Stimulated activated CD4-positive, alpha-beta T cell treated with anti-CD3 and anti-CD28 coated beads, Interleukin-4, amount 100 ng/mL, for 4 hours (primary cell): ENCODE data around the gene KBTBD4.
A peak's percentile ranks its signal among the peaks of the same experiment; 100 is the strongest.

Experiments used
- DNase-seq, 2 experiments: peaks; one replicate each; pipeline ENCODE4 v3.0.0-alpha.2; 2020

Gene KBTBD4

DNA sequence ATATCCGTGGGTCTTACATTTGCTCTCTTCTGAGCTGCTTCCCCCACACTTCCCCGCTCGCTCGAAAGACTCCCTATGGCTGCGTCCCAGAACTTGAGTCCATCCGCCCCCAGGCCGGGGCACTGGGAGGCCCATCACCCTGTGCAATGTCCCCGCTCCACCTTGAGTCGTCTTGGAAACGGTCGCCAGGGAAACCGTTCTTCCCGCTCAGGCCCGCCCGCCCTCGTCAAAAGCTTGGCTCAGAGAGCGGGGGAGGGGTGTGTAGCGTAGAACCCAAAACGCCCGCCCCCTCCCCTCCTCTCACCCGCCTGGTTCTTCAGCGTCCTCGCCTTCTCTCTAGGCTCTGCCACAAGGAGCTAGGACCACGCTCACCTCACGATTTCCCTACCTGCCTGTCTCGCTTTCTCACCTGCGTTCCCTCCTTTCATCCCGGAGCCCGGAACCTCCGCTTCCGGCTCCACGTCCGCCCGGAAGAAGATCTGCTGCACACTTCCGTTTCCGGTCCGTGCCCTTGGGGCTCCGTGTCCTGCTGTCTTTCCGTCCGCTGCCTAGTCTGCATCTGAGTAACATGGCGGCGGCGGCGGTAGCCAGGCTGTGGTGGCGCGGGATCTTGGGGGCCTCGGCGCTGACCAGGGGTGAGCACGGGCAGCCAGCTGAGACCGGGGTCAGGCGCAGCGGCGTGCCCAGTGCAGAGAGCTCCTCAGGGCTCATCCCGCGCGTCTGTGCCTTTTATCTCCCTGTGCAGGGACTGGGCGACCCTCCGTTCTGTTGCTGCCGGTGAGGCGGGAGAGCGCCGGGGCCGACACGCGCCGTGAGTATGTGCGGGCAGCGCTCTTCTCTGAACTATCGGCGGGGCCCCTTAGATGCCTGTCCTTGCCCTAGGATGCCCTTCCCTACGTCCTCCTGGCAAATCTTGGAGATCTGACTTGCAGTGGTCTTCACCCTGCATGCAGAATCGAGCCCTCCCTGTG is at the start of gene KBTBD4, which contains the start of gene NDUFS3:
Gene KBTBD4, minus strand, starts transcription at position 447 of the 971 bp plus-strand sequence. Its CDS starts 19 bp downstream, at position 428.
Gene NDUFS3, plus strand, starts transcription at position 551 of the 971 bp plus-strand sequence. Its CDS starts 18 bp downstream, at position 569.
- peak; percentile 83 for DNase-seq

DNA sequence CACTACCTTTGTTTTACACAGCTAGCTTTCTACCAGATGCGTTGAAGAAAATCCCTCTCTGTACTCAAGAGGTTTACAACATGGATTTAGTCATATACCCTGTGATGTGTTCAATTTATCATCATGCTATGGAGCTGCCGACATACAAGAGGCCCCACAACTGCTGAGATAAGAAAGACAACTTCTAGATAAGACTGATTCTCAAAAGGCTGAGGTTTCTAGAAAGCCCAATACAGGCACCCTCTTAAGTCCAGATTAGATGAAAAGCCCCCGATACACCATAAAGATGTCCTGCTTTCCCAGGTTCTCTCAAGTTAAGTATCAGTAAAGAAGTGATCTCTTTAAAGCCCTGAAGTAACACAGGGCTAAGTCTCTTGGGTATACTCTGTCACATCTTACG is 49.3 kb upstream of the KBTBD4 start:
- no peak for DNase-seq

DNA sequence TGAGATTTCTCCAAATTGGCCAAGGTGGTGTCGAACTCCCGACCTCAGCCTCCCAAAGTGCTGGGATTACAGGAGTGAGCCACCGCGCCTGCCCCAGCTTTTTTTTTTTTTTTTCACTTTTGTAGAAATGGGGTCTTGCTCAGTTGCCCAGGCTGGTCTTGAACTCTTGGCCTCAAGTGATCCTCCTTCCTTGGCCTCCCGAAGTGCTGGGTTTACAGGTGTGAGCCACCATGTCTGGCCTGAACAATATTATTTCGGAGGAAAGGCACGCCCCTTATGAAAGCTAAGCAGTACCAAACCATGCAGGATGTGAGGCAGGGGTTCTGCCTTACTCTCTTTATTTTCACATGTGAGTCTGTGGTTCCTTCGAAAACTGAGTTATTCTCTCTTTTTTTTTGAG is 47.5 kb upstream of the KBTBD4 start:
- no peak for DNase-seq

DNA sequence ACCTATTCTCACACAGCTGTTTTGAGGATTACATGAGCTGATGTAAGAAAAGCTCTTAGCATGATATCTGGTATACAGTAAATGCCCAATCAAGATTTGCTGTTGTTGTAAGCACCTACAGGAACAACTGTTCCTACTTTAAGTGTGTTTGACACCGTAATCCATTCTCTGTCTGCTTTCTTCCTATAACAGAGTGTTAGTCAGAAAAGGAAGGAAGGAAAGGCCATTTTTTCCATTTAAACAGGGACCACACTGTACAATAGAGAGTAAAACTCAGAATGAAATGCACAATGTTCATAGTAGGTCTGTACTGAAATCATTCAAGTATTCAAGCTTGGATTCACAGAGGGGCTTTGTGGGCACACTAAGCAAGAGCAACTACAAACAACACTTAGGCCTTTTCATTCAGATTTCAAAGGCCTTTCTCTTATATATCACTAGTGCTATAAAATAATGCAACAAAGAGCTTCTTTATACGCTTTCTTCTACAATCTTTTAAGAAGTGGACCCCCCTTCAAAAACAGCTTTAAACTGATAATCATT is 42.1 kb upstream of the KBTBD4 start:
- DNase-seq = no peak

DNA sequence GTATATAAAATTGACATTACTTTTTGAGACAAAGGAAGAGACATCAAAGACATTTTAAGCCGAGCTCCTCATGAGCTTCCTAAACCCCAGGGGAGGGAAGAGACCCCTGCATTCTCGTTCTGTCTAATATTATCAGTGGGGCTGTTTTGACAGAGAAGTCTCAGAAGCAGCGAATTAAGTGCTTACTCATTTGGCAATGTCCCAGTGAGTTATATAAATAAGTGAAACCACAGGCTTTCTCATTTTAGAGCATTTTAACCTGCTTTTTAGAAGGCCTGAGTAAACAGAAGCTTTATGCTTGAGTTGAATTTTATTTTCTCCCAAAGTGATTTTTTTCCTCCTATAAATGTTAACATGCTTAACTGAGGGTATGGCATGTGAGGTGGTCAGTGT is 38.6 kb upstream of the KBTBD4 start:
- no peak for DNase-seq

DNA sequence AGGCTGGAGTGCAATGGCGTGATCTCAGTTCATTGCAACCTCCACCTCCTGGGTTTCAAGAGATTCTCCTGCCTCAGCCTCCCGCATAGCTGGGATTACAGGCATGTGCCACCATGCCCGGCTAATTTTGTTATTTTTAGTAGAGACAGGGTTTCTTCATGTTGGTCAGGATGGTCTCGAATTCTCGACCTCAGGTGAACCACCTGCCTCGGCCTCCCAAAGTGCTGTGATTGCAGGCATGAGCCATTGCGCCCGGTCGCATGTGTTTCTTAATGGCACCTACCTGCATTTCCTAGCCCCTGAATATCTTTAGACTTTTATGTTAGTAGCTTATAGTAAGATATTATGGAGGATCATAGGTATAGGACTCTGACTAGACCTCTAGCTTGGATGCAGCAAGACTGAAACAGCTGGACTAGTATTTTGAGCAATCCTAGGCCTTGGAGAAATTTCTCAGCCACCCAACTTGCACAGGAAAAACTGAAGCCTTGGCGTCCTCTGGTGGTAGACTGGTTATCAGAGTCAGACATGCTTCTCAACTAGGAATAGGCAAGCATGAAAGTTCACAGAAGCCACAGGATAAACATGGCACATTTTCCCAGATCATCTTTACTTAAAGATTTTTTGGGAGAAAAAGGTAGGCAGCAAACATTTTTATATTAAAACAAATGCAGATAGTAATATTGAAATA is 38.1 kb upstream of the KBTBD4 start:
- DNase-seq = no peak

DNA sequence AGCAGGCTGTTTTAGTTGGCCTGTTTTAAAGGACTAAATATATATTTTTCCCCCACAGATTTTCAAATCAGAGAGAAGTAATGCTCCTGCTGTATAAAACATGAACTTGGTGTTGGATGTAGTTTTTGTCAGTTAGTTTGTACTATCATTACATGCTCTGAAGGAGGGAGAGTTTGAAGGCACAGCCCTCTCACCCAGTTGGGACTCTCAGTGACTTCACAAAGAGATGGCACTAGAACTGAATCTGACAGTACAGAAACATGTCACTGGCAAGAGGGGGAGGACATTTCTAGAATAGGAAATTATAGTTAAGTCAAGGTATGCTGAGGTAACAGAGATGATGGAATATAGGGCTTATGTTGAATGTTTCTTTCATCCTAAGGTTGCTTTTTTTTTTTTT is 36.5 kb upstream of the KBTBD4 start:
- DNase-seq = no peak

DNA sequence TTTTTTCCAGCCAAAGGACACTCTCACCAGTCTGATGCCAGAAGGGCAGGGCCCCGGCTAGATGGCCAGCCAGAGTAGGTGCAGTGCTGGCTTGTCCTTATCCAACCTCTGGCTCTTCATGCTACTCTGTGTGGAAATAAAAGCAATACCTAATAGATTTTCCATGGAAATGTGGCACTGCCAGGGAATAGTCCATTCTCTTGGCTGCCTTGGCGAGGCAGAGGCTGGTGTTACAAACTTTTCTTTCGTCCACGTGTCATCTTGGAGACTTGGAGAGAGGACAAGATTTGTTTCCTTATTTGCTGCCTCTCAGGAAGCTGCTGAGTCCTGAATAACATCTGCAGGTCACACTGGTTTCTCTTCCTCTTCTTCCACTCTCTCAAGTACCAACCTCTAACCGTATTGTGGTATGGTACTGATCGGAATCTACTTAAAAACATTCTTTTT is 32.6 kb upstream of the KBTBD4 start:
- DNase-seq = no peak

DNA sequence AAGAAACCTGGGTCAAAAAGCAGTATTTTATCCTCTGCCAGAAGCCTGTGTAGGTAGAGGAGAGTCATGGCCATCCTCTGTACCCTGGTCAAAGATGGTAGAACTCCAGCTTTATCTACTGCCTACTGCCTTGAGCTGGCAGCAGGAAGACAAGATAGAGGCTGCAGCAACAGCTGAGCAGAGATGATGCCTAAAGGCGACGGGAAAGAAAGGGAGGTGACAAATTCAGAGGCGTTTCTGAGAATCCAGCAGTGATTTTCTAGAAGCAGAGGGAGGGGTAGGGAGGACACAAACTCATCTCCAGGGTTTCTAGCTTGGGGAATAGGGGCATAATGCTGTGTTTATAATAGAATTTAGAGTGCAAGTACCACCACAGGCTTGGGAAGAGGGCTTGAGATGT is 30.9 kb upstream of the KBTBD4 start:
- DNase-seq = no peak

DNA sequence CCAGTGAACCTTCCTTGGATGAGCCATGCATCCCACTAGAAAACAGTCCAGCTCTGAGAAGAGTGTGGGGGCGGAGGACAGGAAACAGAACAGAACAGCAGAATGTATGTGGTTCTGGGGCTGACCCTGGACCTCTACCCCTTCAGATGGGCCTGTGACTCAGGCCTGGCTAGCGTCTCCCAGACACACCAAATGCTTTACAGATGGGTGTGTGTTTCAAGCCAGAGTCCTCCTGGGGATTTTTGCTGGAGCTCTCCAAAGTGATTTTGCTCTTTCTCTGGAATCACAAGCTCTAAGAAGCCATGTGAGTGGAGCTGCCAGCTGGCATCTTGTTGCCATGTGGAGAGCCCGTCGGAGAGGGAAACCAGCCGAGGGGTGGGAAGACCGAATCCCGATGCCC is 28.6 kb upstream of the KBTBD4 start:
- DNase-seq = no peak

DNA sequence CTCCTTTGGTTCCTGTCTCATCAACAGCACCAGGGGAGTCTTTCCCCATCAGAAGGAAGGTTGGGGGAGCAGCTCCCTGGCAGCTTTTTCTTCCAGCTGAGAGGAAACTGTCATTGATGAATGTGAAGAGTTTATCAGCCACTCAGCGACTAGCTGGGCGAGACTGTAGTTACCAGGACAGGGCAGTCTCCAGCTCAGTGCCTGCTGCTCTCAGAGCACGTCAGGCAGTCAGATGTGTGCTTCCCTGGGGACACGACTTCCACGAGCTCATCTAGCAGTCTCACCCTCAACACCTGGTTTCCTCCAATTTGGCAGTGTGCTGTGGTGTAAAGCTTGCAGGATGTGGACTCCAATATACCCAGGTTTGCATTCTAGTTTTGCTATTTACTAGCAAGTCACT is 28.0 kb upstream of the KBTBD4 start:
- no peak for DNase-seq

DNA sequence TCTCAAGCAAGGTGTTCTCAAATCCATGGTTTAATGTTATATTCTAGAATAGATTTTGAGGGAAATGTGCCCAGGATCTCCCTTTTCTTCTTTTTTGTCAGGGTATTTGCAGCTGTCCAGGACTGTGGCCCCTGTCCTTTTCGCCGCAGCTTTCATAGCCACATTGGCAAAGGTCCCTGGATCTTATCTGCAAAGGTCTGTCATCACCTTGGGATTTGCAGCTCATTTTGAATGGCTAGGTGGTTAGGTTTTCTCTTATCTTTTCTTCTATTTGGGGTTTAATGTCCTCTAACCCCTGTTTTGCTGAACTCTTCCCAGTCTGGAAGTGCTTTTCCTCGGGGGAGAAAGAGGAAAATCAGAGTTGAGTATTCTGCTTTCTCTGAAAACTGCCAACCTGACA is 27.2 kb upstream of the KBTBD4 start:
- DNase-seq = no peak

DNA sequence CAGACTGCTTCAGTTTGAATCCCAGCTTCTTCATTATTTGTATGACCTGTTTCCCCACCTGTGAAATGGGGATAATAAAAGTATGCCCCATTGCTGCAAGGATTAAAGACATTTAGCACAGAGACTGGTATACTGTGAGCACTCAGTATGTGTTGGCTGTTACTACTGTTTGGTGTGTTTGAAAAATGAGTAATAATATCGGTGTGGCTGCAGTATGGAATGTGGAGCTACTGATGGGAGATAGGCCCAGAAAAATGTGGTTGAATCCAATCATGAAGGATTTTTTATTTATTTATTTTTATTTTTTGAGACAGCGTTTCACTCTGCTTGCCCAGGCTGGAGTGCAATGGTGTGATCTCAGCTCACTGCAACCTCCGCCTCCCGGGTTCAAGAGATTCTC is 24.5 kb upstream of the KBTBD4 start:
- DNase-seq = no peak

DNA sequence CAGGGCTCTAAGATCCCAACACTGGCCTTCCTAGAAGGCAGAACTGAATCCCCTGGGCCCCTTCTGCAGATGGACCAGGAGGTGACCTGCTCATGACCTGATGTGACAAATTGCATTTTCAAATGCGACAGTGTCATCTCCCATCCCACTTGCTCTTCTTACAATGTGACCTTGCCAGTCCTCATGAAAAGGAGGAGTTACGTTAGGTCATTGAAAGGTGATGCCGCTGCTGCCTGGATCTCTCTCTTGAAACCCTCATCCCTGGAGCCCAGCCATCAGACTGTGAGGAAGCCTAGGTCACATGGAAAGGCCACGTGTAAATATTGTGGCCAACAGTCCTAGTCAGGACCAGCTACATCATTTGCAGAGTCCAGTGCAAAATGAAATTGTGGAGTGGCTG is 21.1 kb upstream of the KBTBD4 start:
- no peak for DNase-seq

DNA sequence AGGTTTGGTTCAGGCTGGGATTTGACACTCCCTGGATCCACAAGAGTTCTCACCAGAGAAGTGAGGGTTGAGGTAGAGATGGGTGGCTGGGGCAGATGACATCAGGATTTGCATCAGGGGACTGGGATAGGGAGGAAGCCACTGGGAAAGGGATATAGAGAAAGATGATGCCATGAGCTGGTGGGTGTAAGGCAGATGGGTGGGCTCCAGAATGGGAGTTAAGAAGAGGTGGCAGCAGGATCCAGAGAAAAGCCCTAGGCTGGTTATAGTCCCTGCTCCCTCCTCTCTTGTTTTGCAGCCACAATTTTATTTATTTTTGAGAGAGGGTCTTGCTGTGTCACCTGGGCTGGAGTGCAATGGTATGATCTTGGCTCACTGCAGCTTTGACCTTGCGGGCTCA is 17.2 kb upstream of the KBTBD4 start:
- DNase-seq = no peak

DNA sequence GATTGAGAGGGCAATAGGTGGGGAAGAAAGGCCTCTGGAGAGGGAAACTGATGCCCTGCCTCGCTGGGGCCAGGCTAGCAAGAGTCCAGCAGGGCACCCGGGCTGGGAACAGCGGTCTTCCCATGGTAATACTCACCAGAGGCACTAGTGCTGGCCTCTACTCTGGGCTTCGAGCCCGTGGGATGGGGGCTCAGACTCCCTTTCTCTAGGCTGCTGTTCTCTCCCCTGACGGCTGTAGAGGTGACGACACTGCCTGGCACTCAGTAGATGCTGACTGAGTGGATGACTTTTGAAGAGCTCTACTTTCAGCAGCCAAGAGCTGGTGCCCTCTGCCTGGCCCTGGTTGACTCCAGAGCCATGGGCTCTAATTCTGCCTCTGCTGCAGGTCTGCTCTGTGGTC is 16.3 kb upstream of the KBTBD4 start:
- DNase-seq = no peak

DNA sequence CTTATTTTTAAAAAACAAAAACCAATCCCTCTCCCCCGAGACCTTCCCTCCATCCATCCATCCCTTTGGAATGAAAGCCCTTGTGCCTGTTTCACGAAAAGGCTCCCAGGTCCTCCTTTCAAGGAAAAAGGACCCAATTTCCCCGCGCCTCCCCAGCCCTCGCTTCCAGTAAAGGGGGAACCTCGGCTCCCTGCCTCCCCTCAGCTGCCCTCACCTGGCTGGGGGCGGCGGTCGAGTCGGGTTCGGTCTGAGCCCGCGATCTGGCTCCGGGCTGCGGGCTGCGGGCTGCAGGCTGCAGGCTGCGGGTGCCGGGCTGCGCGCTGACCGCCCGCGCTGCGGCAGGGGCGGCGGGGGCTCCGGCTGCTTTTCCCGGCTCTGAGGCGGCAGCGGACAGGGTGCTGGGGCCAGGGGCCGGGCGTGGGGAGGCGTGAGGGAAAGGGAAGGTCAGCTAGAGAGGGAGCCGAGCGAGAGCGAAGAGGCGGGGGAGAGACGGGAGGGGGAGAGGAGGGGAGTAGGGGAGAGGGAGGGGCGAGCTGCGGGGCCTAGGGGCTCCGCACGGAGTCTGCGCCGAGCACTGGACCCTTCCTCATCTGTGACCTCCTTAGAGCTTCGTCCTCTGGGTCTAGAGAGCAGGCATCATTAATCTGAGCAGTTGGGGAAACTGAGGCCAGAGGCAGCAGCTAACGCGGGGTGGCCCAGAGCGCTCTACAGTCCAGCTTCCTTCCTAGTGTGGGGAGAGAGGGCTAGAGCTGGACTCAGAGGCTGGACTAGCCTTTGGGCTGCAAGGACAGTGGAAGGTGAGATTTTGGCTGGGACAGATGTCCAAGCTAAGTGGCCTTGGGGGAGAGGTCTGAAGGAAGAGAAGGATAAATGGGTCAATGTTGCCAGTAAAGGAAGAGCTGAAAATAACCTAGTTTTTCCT is 15.4 kb upstream of the KBTBD4 start, which contains the start of gene C1QTNF4:
Gene C1QTNF4, minus strand, starts transcription at position 478 of the 922 bp plus-strand sequence. CDS start 3,601 bp downstream, outside the sequence.
- DNase-seq = no peak

DNA sequence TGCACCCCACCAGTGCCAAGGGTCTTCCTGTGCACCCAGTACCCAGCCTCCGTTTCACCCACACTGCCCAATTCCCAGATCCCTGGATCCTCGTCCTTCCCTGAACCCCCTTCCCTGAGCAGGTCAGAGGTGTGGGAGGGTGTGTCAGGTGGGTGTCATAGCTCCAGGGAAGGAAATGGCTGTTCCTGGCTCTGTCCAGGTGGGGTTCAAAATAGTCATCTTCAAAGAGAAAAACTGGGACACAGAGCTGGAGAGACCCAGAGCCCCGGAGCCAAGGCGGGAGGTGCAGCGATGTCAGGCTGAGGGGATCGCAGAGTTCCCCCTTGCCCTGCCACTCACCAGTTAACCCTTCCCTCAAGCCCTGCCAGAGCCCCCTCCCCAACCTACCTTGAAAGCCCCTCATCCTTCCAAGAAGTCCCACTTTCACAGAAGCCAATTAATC is 14.7 kb upstream of the KBTBD4 start:
- no peak for DNase-seq

DNA sequence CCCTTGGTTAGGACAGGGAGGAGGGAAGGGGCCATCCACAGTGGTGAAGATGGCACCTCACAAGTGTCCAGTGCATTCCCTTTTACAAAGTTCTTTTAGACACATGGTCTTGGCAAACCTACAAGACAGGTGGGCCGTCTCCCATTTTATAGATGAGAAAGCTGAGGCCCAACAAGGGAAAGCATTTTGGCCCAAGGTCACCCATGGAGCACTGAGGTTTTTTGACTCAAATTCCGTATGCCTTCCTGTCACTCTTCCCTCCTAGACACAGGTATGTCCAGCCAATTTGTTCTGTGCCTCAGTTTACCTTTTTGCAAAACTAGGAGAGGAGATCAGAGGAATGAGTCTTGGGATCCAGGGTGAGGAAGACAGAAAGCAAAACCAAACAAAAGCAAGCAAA is 14.2 kb upstream of the KBTBD4 start:
- DNase-seq = no peak

DNA sequence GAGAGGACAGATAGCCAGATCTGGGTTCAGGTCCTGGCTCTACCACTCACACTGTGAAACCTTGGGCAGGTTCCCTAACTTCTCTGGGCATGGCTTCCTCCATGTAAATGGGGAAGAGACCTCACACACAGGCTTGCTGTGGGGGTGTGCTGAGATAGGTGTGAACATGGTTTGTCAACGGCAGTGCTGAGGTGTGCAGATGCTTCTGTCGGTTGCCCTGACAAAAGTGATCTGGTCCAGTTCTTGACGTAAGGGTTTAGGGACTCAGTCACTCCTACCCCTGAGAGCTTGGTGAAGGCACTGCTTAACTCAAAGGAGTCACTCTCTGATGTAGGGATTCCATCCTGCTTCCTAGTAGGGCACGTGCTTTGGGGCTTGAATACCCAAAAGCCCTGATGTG is 13.5 kb upstream of the KBTBD4 start:
- DNase-seq = no peak

DNA sequence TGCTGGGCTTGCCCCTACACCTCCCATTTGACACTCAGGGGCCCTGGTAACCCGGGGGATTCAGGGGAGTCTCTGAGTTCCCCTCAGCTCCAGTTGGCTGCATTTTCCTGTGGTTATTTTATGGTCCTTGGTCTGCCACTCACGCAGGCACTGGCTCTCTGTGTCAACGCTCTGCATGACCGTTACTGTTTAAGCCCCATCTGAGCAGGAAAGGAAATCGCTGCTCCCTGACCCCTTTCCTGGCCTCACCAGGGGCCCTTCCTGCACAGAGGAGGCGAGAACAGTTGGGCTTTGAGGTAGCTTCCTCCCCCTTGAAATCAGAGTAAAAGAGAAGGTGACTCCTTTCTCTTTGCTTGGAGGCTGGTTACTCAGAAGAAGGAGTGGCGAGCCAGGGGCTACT is 13.0 kb upstream of the KBTBD4 start:
- DNase-seq = no peak
